ENCODE measurements around the gene SLC5A11.
"Not testable (repeated sequence)": the region's sequence is repeated elsewhere in the genome, so short reads cannot be mapped to it uniquely, and the experiment has no call there.

SLC5A11 gene

GRCh38 chr16:24856871-24857270, 11.1 kb downstream of the SLC5A11 start:
- not testable (repeated sequence) for DNase-seq (ENCODE audit: low read depth, low spot score)

DNA sequence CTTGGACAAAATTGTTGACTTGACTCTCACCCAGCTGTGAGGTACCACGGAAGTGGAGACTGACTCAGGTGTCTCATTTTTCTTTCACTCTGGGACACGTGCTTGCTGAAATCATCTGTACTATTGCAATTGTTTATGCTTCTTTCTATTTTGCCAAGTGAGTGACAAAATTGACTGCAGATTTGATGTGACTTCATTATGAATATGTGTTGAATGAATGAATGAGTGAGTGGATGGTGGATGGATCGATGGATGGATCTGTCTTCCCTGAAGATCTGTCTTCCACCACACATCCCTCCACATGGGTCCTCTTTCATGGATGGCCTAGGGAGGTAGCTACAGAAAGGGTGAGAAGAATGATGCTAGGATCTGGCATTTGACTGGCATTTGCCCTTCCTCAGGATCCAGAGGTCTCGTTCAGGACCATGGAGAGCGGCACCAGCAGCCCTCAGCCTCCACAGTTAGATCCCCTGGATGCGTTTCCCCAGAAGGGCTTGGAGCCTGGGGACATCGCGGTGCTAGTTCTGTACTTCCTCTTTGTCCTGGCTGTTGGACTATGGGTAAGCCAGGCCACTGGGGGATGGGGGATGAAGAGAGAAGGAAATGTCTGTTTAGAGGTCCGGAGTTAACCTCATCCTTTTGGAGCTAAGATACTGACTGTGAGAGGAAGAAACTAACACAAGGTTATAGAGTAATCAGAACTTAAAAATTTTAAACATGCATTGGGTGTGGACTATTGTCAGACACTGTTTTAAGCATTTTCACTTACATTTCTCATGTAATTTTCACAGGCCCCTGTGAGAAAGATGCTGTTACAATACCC, 12.7 kb downstream of the SLC5A11 start:
- DNase-seq (ENCODE audit: low read depth, low spot score): peak; percentile 21

DNA sequence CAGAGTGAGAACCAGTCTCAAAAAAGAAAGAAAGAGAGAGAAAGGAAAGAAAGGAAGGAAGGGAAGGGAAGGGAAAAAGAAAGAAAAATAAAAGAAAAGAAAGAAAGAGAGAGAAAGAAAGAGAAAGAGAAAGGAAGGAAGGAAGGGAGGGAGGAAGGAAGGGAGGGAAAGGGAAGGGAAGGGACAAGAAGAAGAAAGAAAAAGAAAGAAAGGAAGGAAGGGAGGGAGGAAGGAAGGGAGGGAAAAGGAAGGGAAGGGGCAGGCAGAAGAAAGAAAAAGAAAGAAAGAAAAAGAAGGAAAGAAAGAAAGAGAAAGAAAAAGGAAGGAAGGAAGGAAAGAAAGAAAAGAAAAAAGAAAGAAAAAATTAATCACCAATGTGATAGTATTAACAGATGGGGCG, 15.7 kb downstream of the SLC5A11 start:
- DNase-seq (ENCODE audit: low read depth, low spot score): no peak

- DNase-seq (ENCODE audit: low read depth, low spot score): no peak
Measured at GRCh38 chr16:24863582-24864437, 18.0 kb downstream of the SLC5A11 start.

GRCh38 chr16:24869033-24869432, 23.3 kb downstream of the SLC5A11 start:
- no peak for DNase-seq (ENCODE audit: low read depth, low spot score)

- no peak for DNase-seq (ENCODE audit: low read depth, low spot score)
Measured at GRCh38 chr16:24871891-24872290, 26.1 kb downstream of the SLC5A11 start.

- DNase-seq (ENCODE audit: low read depth, low spot score): no peak
Measured at GRCh38 chr16:24873028-24873427, 27.3 kb downstream of the SLC5A11 start.

GRCh38 chr16:24875466-24875865, 29.7 kb downstream of the SLC5A11 start:
- DNase-seq (ENCODE audit: low read depth, low spot score): no peak

DNA sequence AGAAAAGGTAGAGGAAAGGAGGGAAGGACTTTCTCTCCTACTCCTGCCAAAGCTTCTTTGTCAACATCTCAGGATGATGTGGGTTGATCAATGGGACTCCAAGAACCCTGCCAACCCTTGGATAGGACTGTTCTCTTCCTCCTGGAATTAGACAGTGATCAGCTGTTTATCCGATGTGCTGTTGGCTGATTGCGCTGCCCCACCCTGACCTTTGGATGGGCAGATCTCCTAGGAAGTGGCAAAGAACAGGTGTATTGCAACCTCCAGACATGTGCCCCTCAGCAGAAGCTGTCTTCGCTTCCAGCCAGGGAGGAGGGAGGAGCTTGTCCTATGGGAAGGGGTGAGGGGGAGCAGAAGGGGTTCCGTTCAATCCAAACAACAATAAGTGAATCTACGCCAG, 30.5 kb downstream of the SLC5A11 start:
- no peak for DNase-seq (ENCODE audit: low read depth, low spot score)

- DNase-seq (ENCODE audit: low read depth, low spot score): no peak
Measured at GRCh38 chr16:24879684-24880083, 33.9 kb downstream of the SLC5A11 start.

GRCh38 chr16:24883714-24884151, 38.0 kb downstream of the SLC5A11 start:
- no peak for DNase-seq (ENCODE audit: low read depth, low spot score)

DNA sequence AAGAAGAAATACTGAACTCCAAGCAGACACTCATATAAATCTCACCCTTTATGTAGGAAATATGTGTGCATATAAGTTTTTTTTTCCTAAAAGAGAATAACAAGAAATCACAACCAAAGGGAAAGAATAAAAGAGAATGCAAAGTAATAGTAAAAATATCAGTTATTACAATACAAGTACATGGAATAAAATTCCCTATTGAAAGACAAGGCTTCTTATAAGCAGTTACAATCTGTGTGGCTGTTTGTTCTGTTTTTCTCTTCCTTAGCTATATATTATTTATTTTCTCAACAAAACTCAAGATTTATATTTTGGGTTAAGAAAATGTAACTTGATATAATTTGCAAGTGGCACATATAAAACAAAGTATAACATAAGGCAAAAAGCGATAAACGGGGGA, 41.7 kb downstream of the SLC5A11 start:
- DNase-seq (ENCODE audit: low read depth, low spot score): no peak

DNA sequence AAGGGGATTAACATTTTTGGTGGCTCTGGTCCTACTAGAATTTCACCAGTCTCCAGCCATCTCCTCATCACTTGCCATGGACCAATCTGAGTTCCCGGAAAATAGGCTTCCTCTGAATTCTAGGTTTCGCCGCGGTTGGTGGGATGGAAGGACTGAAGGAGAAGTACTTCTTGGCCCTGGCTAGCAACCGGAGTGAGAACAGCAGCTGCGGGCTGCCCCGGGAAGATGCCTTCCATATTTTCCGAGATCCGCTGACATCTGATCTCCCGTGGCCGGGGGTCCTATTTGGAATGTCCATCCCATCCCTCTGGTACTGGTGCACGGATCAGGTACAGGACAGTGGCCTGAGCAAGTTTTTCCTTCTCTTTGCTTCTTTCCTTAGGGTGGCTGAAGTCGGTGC, 45.0 kb downstream of the SLC5A11 start:
- no peak for DNase-seq (ENCODE audit: low read depth, low spot score)

DNA sequence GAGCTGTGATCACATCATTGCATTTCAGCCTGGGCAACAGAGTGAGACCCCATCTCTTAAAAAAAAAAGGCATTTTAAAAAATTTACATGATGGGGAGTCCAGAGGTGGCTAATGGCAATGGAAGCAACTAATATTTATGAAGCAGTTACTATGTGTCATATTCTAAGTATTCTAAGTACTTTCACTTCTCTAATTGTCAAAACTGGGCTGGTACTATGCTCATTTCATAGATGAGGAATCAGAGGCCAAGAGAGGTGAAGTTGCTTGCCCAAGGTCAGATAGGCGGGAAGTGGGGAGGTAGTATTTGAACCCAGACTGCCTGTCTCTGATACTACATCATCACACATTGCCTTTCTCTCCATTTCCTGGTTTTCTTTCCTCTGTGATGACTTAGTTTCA, 50.7 kb downstream of the SLC5A11 start:
- no peak for DNase-seq (ENCODE audit: low read depth, low spot score)

- DNase-seq (ENCODE audit: low read depth, low spot score): not testable (repeated sequence)
Measured at GRCh38 chr16:24897522-24897921, 51.8 kb downstream of the SLC5A11 start.

DNA sequence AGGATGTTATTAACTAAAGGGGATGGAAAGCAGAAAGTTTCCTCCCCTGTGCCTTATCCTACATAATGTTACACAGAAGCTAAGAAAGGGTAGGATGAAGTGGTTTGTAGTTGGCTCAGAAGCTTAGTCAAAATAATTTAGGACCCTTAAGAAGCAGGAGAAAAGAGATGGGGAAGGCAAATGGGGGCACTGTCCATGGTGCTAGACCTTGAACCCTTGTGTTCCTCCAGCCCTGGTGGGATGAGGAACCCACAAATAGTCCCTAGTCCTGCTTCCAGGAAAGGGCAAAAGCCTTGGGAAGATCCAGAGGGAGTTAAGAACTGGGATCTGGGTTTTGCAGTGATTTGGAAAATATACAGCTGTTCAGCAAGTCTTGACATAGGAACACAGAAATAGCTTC, 54.5 kb downstream of the SLC5A11 start:
- DNase-seq (ENCODE audit: low read depth, low spot score): no peak

DNA sequence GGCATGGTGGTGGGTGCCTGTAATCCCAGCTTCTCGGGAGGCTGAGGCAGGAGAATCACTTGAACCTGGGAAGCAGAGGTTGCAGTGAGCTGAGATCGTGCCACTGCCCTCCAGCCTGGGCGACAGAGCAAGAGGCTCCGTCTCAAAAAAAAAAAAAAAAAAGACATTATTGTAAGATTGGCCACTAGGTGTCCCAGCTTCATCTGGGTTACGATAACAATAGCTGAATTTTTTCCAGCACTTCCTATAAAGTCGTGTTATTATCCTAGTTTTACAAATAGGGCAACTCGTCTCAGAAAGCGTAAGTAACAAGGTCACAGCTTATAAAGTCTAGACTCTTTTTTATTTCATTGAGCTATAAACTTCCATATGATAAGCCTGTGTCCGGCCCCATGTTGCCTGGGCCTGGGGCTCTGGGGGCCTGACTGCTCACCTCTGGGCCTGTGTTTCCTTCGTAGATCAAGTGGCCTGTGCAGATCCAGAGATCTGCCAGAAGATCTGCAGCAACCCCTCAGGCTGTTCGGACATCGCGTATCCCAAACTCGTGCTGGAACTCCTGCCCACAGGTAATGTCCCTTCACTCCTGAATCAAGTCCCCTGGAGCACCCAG, 60.5 kb downstream of the SLC5A11 start:
- DNase-seq (ENCODE audit: low read depth, low spot score): no peak

DNA sequence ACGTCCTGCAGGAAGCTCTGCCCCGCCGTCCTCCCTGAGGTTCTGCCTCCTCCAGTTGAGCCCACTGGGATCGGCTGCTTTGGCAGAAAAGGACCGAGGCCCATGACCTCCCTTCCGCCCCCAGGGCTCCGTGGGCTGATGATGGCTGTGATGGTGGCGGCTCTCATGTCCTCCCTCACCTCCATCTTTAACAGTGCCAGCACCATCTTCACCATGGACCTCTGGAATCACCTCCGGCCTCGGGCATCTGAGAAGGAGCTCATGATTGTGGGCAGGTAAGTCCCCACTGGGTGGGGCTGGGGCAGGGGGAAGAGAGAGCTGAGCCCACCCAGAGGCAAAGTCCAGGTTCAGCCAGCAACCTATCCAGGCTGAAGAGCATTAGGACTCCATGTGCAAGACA, 61.1 kb downstream of the SLC5A11 start:
- no peak for DNase-seq (ENCODE audit: low read depth, low spot score)

- no peak for DNase-seq (ENCODE audit: low read depth, low spot score)
Measured at GRCh38 chr16:24908716-24909115, 63.0 kb downstream of the SLC5A11 start.

- no peak for DNase-seq (ENCODE audit: low read depth, low spot score)
Measured at GRCh38 chr16:24909856-24910255, 64.1 kb downstream of the SLC5A11 start.

GRCh38 chr16:24915019-24915418, 69.3 kb downstream of the SLC5A11 start:
- DNase-seq (ENCODE audit: low read depth, low spot score): no peak

GRCh38 chr16:24915576-24915975, 69.8 kb downstream of the SLC5A11 start:
- no peak for DNase-seq (ENCODE audit: low read depth, low spot score)
